NCI-H748 (cell line): ENCODE results near the gene FAM20C.

Experiments used
- DNase-seq: peaks from one replicate; lab custom pipeline; 2025; ENCODE audit not compliant: unreplicated experiment; lab: John Stamatoyannopoulos, UW

The FAM20C gene

GRCh38 chr7:158771-159170, 33.6 kb upstream of the FAM20C start:
- DNase-seq, result no peak

- DNase-seq, result no peak
Observed at GRCh38 chr7:159370-160270, 32.8 kb upstream of the FAM20C start.

DNA sequence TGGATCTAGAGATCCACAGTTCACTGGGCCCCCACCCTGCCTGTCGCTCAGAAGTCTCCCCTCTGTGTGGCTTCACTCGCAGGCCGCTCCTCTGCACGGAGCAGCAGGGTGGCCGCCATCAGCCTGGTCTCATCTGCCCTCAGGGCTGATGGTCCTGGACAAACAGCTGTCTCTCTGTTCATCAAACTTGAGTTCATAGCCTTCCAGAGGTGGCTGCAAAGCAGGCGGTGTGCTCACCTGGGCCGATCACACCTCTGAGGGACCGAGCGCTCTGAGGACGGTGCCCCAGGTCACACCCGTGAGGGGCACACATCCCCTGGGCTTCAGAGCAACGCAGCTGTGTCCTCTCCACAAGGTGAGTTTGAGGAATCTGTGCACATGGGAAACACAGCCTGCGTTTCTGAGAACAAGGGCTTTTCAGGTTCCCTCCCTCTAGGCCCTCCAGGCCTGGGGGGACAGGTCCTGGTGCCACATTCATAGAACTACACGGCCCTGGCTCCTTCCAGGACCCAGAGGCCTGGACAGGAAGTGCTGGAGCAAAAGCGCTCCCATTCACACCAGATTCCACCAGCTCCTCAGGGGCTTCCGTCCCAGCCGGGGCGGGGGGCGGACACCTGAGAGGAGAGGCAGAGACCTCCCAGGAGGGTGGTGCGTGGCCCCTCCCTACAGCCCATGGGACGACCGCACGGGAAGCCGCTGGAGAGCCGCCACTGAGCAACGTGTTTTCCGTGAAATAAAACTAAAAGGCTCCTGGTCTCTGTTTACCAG, 31.2 kb upstream of the FAM20C start:
- DNase-seq, result no peak

DNA sequence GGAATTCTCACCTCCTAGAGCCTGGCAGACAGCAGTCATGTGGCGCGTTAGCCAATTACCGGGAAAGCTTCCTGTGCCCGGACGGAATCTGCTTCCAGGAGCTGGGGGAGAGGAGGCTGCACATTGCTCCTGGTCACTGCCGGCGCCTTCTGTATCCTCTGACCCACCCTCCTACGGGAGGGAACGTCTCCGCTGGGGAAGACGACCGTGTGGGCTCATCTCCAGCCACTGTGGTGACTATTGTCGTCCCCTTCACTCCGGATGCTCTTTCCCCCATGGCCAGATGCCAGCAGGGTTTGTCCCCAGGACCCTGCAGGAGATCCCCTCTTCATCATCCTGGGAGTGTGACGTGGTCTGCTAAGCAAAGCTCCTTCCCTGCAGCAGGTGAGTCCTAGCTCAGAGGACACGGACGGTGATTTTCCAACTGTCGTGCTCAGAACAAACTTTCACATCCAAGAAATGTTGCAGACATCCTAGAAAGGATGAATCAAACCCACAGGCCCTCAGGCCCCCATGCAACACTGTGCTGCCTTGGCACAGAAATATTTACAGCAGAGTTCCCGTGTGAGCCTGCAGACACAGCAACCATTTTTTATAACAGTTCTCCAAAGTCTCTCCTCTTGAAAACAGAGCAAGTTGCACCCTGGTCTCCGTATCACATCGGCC, 29.6 kb upstream of the FAM20C start:
- DNase-seq, result no peak

GRCh38 chr7:163298-163695, 29.1 kb upstream of the FAM20C start:
- DNase-seq, result no peak

GRCh38 chr7:163971-164881, 28.1 kb upstream of the FAM20C start:
- no peak for DNase-seq

- DNase-seq, result no peak
Observed at GRCh38 chr7:164882-165660, 27.3 kb upstream of the FAM20C start.

- no peak for DNase-seq
Observed at GRCh38 chr7:165661-166337, 26.6 kb upstream of the FAM20C start.

GRCh38 chr7:166338-167060, 25.9 kb upstream of the FAM20C start:
- no peak for DNase-seq

DNA sequence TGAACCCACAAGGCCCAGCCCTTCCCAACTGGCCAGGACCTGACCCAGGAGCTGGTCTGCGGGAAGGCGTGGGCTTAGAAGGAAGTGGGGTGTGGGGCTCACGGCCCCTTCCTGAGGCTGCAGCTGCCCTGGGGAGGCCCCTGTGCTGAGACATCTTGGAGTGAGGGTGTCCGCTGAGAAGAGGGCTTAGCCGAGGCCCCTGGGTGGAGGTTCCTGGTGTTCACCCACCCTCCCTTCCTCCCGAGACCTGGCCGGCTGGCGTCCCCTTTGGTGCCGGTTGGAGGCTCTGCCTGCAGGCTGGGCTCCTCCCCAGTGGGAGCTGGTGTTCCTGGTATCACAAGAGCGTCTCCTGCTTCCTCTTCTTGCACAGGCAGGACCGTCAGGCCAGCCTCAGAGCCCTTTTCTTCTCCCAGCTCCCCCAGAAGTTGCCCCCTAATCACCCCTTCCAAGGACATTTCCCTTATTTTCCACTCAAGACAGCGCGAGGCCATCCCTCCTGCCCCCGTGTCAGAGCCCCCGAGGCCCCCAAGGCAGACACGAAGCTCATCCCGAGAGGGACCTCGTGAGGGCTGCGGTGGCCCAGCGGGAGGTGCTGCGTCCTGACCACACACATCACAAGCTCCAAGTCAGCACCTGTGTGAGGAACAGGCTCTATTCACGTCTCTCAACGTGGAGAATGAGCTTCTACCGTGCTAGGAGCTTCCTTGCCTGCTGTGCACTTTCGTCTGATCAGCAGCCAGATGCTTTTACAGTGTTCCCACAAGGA, 25.1 kb upstream of the FAM20C start:
- DNase-seq, result no peak

DNA sequence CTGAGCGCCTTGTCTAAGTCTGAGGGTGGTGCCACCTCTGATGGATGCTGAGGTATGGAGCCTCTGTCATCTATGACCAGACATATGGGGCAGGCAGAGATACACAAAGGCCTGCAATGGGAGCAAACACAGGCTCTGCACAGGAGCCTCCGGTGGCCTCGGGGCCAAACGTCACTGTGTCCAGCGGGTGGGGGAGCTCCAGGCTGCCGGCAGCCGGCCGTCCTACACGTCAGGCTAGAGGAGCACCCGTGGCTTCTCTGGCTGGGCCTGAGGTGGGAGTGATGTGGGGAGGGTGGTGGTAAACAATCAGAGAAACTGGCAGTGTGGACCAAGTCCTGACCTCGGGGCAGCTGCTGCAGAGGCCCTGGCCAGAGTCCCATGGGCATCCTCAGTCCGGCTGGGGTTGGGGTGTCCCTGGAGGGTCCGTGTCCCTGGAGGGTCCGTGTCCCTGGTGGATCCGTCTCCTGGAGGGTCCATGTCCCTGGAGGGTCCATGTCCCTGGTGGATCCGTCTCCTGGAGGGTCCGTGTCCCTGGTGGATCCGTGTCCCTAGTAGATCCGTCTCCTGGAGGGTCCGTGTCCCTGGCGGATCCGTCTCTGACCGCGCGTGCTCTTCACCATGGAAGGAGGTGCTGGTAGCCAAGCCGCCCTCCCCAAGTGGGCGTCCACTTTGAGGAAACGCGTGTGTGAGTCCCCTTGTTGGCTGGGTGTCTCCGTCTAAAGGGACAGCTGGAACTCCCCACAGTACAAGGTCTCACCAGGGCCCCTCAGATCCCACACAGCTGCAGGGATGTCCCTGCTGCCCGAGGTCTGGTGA, 24.2 kb upstream of the FAM20C start:
- DNase-seq, result no peak

DNA sequence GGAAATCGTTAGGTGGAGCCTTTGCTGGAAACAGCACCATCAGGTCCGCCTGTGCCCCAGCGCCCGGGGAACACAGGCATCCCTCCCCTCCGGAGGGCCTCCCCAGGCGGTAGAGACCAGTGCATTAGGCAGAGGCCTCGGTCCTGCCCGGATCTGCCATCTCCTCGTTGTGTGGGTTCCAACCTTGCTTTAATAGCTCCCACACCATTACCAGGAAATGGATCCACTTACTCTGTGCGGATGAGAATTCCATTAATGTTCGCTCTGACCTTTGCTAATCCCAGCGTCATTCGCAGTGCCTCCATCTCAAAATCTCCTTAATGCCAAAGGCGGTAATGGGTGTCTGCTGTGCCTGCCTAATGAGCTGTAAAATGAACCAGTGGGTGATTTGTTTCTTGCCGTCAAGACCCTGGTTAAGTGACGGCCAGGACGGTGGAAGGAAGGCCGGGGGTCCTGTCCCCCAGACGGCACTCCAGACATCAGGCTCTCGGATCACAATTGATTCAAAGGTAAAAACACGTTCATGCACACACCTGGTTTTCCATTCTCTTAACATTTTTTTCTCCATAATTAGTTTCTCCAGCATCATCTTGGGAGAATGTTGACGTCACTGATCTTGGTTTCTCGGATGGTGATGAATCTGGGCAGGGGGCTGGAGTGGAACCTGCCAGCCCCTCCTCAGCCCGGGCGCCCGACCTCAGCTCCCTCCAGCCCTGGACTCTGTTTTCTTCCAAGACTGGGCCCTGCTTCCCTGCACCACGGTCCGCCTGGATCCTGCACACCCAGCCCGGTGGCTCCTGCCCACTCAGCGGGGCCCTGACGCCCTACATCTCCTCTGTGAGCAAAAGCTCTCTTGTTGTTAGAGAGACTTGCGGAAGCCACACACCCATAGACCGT, 22.8 kb upstream of the FAM20C start:
- no peak for DNase-seq

DNA sequence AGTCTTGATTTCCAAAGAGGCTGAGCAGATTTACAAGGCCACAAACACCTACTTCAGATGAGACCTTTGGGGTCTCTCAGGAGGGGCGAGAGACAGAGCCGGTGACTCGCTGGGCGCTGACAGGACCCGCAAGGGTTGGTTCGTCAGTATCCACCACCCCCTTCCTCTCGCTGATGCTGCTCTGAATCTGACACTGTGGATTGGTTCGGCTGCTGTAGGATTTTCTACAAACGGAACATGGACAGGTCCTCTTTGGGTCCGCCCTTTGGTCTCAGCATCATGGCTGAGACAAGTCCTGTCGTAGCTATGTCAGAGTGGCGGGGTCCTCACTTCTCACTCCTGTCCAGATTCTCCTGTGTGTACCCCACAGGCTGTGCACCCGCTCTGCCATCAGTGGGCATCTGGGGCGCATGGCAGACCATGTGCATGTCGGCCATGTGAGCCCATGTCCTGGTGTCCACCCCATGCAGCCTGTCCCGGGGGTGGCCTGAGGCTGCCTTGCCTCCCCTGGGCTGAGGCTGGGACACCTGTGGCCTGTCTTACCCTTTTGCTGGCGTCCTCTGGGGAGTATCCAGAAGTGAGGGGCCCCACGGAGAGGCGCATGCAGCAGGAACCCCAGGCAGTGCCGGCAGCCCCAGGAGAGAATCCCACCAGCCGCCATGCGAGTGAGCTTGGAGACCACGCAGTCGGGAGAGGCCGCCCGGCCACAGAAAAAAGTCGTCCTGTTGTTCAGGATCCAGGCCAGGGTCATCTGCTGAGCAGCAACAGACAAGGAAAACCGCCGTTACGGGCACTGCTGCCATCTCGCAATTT, 21.6 kb upstream of the FAM20C start:
- no peak for DNase-seq

DNA sequence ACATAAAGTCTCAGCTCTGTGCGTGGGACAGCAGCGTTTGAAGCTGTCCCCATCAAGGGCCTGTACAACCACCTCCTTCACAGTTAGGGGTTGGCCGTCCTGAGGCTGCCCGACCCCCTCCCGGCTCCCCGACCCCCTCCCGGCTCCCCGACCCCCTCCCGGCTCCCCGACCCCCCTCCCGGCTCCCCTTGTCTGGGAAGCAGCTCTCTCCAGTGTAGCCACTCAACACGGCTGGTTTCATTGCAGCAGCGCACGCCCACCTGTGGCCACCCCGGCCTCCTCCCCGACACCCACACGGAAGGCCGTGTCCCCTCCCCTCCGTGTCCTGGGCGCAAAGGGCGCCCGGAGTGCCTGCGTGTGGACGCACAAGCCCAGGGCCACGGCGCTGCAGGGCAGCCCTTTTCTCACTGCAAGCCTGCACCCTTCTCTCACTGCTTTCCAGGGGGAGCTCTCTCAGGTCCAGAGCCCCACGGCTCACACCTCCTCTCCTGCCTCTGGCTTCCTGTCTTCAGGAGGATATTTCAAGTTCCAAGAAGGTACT, 20.9 kb upstream of the FAM20C start:
- no peak for DNase-seq

DNA sequence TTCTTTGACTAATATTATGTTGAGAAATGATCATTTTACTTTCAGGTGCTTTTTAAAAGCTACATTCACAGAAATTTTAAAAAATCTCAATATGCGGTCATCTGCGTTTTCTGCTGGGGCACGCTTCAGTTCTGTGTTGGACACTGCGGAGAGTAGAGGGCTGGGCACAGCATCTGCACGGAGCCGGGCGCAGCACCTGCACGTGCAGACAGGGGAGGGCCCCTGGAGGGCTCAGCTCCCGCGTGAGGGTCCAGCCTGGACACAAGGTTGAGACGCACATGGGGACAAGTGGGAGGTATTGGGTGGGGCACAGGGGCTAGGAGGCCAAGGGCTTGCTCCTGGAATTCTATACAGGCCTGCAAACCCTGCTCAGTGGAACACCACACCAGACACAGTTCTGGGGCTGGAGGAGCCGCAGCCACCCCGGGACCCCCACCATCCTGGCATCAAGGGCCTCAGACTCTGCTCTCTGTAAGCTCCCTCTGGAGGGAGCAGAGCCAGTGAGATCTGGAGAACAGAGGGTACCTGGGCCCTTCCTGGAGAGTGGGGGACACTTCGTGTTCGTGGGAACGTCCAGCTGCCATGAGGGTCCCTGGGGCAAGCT, 20.4 kb upstream of the FAM20C start:
- no peak for DNase-seq
